NCI-H1105 (cell line): Measurements from ENCODE around the gene APOOL.
"Not testable (repeated sequence)": the region's sequence is repeated elsewhere in the genome, so short reads cannot be mapped to it uniquely, and the experiment has no call there.

ENCODE experiments used
- DNase-seq: peaks from one replicate; lab custom pipeline; 2025; lab: John Stamatoyannopoulos, UW

APOOL gene

GRCh38 chrX:85003655-85004244, at the start of gene APOOL:
APOOL (plus strand) TSS chrX:85003877; CDS start chrX:85003913, 36 bp downstream.
- DNase-seq: peak; percentile 79

GRCh38 chrX:84956304-84956703, 47.4 kb upstream of the APOOL start:
- no peak for DNase-seq

GRCh38 chrX:84974803-84975202, 28.9 kb upstream of the APOOL start:
- DNase-seq: no peak

GRCh38 chrX:84991739-84992138, 11.9 kb upstream of the APOOL start:
- DNase-seq: not testable (repeated sequence)

GRCh38 chrX:84993150-84993549, 10.5 kb upstream of the APOOL start:
- DNase-seq: no peak

GRCh38 chrX:85001344-85001743, 2.3 kb upstream of the APOOL start:
- DNase-seq: no peak

GRCh38 chrX:85004255-85004654, 578 bp downstream of the APOOL start:
- no peak for DNase-seq

GRCh38 chrX:85012098-85012497, 8.4 kb downstream of the APOOL start:
- DNase-seq: no peak

GRCh38 chrX:85015351-85015750, 11.7 kb downstream of the APOOL start:
- not testable (repeated sequence) for DNase-seq

- DNase-seq: no peak
These were observed 14.0 kb downstream of the APOOL start for GRCh38 chrX:85017721-85018120.

- DNase-seq: no peak
These were observed 14.8 kb downstream of the APOOL start for GRCh38 chrX:85018471-85018870.

- DNase-seq: no peak
These were observed 16.5 kb downstream of the APOOL start for GRCh38 chrX:85020216-85020615.

- no peak for DNase-seq
These were observed 20.4 kb downstream of the APOOL start for GRCh38 chrX:85024044-85024443.

GRCh38 chrX:85024562-85024961, 20.9 kb downstream of the APOOL start:
- DNase-seq: no peak

- no peak for DNase-seq
These were observed 22.5 kb downstream of the APOOL start for GRCh38 chrX:85026170-85026569.

- DNase-seq: no peak
These were observed 25.4 kb downstream of the APOOL start for GRCh38 chrX:85029043-85029442.

- DNase-seq: no peak
These were observed 27.8 kb downstream of the APOOL start for GRCh38 chrX:85031505-85031904.

- no peak for DNase-seq
These were observed 33.4 kb downstream of the APOOL start for GRCh38 chrX:85037114-85037513.

- DNase-seq: no peak
These were observed 48.0 kb downstream of the APOOL start for GRCh38 chrX:85051627-85052026.

- DNase-seq: no peak
These were observed 48.5 kb downstream of the APOOL start for GRCh38 chrX:85052205-85052604.

- no peak for DNase-seq
These were observed 49.1 kb downstream of the APOOL start for GRCh38 chrX:85052636-85053343.

GRCh38 chrX:85065512-85066198, 62.0 kb downstream of the APOOL start:
- no peak for DNase-seq

GRCh38 chrX:85077247-85077646, 73.6 kb downstream of the APOOL start:
- DNase-seq: not testable (repeated sequence)
